Smooth muscle cell of the brain vasculature (primary cell): ENCODE results near the gene HSD17B1.
"Not testable (repeated sequence)": the region's sequence is repeated elsewhere in the genome, so short reads cannot be mapped to it uniquely, and the experiment has no call there.

ENCODE experiments used
- DNase-seq: peaks from one replicate; pipeline ENCODE4 v3.0.0-alpha.2; 2012; ENCODE audit warnings: low read depth, low spot score

HSD17B1 gene

DNA sequence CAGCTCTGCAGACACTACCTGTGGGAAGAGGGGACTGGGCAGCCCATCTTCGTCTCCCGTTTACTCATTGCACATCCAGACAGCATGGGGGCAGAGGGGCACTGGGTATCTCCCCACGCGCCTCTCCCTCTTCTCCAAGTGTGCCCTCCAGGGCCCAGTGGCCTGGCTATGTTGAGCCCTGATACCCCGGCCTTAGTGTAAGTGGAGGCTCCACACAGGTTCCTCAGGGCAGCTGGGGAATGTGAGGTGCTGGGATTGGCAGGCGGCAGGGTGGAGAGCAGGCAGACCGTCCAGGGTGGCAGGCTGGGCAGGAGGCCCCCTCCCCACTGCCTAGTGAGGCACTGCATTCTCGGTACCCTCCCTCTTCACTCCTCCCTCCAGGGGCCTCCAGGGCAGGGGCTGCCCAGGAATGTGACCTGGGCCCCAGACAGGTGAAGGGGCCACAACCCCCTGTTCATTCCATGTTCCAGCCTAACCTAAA, 29.9 kb upstream of the HSD17B1 start:
- DNase-seq = no peak

DNA sequence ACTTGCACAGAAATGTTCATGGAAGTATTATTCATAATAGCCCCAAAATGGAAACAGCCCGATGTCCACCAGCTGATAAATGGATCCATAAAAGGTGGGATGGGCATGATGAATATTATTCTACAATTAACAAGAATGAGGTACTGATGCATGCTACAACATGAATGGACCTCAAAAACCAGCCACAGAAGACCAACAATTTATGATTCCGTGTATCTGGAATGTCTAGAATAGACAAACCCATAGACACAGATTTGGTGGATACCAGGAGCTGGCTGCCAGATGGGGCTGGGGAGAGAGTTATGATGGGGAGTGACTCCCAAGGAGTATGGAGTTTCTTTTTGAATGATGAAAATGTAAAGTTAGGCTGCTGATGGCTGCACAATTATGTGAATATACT, 27.5 kb upstream of the HSD17B1 start:
- no peak for DNase-seq

DNA sequence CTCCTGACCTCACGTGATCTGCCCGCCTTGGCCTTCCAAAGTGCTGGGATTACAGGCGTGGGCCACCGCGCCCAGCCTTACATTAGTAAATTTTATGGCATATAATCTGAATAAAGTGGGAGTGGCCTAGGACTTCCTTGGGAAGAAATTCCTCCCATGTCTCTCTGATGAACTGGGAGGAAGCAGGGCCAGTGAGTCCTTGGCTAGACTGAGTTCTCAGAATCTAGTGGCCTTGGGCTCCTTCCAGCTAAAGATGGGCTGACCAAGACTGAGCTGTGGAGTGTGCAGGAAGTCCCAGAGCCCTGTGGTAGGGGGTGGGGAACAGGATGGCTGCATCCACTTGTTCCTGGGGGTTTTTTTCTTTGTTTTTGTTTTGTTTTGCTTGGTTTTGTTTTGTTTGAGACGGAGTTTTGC, 26.7 kb upstream of the HSD17B1 start:
- DNase-seq = no peak

DNA sequence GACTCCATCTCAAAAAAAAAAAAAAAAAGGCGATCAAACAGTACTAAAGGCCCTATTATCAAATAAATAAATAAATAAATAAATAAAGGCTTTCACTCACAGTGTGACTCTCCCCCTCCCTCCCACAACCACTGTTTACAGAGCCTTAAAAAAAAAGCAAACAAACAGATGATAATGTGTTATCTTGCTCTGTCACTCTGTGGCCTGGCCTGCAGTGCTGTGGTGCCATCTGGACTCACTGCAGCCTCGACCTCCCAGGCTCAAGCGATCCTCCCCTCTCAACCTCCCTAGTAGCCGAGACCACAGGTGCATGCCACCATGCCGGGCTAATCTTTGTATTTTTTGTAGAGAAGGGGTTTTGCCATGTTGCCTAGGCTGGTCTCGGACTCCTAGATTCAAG, 24.8 kb upstream of the HSD17B1 start:
- DNase-seq = no peak

DNA sequence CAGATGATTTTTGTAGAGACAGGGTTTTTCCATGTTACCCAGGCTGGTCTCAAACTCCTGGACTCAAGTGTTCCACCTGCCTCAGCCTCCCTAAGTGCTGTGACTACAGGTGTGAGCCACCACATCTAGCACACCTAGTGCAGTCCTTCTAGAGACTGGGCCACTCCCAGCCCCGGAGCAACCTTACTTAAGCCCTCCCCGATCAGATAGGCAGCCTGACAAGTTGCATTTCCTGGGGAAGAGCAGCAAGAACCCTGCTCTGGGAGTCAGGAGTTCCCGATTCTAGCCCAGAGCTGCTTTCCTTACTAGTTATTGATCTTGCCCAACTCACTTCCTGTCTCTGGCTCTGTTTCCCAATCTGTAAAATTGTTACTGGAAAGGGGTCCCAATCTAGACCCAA, 23.7 kb upstream of the HSD17B1 start:
- no peak for DNase-seq

DNA sequence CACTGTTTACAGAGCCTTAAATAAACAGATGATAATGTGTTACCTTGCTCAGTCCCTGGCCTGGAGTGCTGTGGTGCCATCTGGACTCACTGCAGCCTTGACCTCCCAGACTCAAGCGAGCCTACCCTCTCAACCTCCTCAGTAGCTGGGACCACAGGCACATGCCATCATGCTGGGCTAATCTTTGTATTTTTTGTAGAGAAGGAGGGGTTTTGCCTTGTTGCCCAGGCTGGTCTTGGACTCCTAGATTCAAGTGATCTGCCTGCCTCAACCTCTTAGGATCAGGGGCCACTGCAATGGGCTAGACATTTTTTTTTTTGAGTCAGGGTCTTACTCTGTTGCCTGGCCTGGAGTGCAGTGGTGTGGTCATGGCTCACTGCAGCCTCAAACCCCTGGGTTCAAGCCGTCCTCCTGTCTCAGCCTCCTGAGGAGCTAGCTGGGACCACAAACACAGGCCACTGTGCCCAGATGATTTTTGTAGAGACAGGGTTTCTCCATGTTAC, 21.7 kb upstream of the HSD17B1 start:
- DNase-seq = no peak

DNA sequence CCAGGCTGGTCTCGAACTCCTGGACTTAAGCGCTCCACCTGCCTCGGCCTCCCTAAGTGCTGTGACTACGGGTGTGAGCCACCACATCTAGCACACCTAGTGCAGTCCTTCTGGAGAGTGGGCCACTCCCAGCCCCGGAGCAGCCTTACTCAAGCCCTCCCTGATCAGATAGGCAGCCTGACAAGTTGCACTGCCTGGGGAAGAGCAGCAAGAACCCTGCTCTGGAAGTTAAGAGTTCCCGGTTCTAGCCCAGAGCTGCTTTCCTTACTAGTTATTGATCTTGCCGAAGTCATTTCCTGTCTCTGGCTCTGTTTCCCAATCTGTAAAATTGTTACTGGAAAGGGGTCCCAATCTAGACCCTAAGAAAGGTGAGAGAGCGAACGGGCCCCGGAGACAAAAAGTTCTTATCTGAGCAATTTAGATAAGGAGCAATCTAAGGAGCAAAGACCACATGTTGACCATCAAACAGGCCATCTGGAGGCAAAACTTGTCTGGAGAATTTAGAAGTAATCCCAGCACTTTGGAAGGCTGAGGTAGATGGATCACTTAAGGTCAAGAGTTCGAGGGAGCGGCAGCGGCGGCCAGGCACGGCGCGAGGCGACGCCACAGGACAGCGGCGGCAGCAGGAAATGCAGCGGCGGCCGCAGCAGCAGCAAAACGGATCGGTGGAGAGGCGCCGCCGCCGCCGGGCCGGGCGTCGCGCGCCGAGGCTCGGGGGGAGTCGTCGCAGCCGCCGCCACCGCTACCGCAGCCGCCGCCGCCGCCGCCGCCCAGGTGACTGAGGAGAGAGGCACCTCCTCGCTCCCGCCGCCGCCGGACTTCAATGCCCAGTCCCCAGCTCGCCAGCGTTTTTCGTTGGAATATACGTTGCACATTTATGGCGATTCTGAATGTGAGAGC, 21.0 kb upstream of the HSD17B1 start:
- DNase-seq = no peak

DNA sequence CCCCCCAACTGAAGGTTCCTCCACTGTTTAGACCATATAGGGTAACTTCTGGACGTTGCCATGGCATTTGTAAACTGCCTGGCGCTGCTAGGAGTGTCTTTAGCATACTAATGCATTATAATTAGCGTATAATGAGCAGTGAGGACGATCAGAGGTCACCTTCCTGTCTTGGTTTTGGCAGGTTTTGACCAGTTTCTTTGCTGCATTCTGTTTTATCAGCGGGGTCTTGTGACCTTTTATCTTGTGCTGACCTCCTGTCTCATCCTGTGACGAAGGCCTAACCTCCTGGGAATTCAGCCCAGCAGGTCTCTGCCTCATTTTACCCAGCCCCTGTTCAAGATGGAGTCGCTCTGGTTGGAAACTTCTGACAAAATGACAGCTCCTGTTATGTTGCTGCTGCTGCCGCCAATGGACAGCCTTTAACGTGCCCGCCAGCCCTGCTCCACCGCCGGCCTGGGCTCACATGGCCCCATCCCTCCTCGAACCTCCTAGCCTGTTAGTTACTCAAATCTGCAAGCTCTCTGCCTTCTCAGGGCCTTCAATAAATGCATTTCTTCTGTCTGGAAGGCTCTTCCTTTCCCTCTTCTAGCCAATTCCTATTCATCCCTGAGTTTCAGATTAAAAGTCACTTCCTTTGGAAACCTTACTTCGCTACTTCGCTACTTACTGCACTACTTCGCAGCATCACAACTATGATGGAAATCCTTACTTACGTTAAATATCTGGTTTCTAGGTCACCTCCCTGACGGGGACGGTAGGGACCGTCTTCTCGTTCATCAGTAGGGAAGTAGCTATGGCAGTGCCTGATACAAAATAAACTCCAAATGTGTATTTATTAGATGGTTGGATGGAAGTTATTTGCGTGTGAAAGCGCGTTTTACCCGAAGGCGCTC, 17.3 kb upstream of the HSD17B1 start:
- DNase-seq = no peak

DNA sequence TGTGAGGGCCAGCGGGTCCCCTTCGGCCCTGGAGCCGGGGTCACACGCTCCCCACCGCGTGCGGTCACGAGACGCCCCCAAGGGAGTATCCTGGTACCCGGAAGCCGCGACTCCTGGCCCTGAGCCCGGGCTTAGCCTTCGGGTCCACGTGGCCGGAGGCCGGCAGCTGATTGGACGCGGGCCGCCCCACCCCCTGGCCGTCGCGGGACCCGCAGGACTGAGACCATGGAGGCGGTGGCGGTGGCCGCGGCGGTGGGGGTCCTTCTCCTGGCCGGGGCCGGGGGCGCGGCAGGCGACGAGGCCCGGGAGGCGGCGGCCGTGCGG, 16.7 kb upstream of the HSD17B1 start, which contains the start of gene NAGLU:
Gene NAGLU, plus strand, starts transcription at position 194 of the 324 bp plus-strand sequence. Its CDS starts 32 bp downstream, at position 226.
- DNase-seq = no peak

DNA sequence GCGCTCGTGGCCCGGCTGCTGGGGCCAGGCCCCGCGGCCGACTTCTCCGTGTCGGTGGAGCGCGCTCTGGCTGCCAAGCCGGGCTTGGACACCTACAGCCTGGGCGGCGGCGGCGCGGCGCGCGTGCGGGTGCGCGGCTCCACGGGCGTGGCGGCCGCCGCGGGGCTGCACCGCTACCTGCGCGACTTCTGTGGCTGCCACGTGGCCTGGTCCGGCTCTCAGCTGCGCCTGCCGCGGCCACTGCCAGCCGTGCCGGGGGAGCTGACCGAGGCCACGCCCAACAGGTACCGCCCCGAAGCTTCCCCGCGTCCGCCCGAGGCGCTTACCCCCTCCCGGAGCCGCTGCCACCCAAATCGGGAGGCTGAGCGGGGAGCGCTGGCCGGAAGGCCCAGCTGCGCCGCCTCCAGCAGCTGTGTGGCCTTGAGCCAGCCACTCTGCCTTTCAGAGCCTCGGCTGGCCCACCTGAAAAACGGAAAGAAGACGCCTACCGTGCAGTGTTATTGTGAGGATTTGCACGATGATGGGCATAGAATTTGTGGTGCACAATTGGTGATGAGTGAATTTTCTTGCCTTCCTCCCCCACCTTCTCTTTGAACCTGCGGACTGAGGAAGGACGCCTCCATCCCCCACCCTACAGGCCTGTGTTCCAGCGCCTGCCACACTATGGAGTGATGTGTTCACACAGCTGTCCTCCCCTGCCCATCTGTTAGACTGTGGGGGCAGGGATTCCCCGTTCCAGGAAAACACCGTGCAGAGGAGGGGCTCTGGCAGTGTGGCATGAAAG, 16.2 kb upstream of the HSD17B1 start:
- DNase-seq = no peak

DNA sequence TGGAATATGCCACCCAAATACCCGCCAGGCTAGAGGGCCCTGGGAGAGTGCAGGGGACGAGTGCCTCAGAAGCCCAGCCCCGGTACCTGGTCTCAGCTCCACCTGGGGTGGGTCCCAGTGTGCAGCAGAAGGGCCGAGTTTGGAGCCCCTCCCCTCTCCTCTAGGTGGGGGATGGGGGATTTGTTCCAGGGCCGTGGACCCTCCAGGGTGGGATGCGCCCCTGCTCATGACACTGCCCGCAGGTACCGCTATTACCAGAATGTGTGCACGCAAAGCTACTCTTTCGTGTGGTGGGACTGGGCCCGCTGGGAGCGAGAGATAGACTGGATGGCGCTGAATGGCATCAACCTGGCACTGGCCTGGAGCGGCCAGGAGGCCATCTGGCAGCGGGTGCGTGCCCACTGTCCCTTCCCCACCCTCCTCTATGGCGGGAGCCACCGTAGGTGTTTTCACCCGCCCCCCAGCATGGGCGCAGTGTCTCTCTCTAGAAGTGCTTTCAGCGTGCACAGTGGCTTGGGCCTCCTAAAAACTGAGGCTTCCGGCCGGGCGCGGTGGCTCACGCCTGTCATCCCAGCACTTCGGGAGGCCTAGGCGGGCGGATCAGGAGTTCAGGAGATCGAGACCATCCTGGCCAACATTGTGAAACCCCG, 15.4 kb upstream of the HSD17B1 start:
- DNase-seq = no peak

DNA sequence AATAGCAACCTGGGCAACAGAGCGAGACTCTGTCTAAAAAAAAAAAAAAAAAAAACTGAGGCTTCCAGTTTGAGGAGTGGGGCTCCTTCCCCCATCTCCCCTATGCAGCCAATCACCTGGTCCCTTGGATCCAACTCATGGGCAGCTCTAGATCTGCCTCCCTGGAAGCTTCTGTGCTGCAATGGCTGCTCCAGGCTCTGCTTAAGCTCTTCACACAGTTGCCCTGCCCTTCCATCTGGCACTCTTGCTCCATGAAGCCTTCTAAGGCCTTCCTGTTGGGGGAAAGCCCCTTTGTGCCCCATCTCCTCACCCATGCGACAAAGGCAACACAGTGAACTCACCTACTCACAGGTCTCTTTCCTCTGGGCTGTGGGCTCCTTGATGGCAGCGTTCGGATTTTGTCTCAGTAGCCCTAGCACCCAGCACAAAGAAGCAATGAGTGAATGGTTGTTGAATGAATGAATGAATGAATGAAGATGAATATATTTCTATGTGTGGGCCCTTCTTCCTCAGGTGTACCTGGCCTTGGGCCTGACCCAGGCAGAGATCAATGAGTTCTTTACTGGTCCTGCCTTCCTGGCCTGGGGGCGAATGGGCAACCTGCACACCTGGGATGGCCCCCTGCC, 14.8 kb upstream of the HSD17B1 start:
- DNase-seq = no peak

DNA sequence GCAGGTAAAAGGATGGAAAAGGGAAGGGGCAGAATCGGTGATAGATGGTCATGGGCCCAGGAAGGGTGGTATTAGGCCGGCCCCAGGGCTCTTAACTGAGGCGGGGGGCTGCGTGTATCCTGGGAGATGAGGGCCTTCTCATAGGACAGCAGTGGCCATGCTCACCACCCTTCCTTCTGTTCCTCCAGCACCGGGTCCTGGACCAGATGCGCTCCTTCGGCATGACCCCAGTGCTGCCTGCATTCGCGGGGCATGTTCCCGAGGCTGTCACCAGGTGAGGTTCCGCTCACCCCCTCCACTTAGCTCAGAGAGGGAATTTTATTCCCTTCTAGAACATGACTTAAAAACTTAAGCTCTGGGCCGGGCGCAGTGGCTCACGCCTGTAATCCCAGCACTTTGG, 14.2 kb upstream of the HSD17B1 start:
- no peak for DNase-seq

DNA sequence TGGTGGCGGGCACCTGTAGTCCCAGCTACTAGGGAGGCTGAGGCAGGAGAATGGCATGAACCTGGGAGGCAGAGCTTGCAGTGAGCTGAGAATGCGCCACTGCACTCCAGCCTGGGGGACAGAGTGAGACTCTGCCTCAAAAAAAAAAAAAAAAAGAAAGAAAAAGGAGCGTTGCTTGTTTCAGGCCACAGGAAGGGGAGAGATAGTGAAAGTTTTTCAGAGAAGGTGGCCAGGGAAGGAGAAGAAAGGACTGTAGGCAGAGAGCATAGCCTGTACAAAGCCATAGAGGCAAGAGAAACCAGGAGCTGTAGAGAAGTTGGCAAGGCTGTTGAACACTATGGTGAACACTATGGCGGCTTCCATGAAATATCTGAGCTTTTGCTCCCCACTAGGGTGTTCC, 12.2 kb upstream of the HSD17B1 start:
- not testable (repeated sequence) for DNase-seq

DNA sequence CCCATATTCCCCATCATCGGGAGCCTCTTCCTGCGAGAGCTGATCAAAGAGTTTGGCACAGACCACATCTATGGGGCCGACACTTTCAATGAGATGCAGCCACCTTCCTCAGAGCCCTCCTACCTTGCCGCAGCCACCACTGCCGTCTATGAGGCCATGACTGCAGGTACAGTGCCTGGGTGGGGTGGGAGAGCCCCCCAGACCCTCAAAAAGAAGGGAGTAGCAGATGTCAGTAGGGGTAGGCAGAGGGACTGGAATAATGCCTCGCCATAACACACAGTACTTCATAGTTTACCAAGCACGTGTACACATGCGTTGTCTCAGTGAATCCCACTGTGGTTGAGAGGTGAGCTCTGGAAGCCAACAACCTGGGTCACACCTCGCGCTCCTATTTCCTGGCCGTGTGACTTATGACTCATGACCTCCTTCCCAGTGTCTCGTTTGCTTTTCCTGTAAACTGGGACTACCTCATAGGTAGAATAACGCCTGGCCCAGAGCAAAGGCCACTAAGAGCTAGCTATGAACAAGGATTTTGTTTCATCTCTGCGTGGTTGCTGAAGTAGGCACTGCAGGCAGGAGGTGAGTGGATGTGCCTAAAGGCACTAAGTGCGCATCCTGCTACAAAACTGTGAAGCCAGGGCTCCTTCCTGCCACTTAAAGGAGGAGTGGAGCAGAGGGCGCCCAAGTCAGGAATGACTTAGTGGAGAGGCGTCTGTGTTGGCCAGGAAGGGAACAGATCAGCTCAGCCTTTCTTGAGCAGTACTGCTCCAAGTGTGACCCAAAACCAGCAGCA, 11.5 kb upstream of the HSD17B1 start:
- no peak for DNase-seq

DNA sequence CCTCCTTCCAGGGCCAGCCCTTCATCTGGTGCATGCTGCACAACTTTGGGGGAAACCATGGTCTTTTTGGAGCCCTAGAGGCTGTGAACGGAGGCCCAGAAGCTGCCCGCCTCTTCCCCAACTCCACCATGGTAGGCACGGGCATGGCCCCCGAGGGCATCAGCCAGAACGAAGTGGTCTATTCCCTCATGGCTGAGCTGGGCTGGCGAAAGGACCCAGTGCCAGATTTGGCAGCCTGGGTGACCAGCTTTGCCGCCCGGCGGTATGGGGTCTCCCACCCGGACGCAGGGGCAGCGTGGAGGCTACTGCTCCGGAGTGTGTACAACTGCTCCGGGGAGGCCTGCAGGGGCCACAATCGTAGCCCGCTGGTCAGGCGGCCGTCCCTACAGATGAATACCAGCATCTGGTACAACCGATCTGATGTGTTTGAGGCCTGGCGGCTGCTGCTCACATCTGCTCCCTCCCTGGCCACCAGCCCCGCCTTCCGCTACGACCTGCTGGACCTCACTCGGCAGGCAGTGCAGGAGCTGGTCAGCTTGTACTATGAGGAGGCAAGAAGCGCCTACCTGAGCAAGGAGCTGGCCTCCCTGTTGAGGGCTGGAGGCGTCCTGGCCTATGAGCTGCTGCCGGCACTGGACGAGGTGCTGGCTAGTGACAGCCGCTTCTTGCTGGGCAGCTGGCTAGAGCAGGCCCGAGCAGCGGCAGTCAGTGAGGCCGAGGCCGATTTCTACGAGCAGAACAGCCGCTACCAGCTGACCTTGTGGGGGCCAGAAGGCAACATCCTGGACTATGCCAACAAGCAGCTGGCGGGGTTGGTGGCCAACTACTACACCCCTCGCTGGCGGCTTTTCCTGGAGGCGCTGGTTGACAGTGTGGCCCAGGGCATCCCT, 9.3 kb upstream of the HSD17B1 start:
- DNase-seq = no peak

DNA sequence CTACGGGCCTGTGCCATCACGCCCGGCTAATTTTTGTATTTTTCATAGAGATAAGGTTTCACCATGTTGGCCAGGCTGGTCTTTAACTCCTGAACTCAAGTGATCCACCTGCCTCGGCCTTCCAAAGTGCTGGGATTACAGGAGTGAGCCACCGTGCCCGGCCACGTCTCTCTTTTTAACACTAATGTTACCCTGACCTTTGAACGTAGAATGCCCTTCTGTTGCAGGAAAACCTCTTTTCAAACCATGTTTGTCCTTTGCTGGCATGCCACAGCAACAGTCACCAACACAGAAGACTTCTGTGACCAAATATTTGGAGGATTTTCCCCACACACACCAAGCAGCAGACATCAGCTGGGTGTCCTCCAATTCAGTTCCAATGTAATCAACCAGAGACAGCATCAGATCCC, 7.8 kb upstream of the HSD17B1 start:
- DNase-seq = no peak

DNA sequence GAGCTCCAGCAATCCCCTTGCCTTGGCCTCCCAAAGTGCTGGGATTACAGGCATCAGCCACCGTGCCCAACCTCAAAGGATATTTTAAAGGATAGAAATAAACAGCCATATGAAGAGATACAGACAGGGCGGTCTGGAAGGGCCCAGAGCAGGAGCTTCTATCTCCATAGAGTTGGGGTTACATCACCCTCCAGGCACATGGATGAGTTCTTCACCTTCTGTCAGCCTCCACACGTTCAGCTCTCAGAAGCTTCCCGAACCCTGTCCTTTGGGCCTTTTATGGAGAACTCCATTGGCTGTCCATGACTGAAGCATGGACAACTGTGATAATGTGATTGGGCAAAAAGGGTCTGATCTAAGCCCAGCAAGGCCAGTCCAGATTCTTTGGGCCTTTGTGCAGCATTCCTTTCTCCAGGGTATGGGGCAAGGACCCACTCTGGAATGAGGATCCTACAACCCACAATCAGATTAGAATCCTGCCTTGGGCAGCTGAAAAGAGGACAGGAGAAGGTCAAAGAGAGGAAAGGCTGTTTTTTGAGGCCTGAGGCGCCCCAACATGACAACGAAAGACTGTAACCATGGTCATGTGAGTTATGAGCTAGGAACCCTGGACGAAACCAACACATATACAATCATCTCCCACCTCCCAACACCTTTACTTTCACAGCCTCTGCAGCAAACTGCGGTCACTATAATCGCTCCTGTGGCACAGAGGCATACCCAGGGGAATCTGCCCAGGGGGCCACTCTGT, 6.8 kb upstream of the HSD17B1 start:
- not testable (repeated sequence) for DNase-seq
